Pulmonary artery endothelial cell (primary cell): ENCODE measurements around the gene WRAP73. TPM values are rescaled to one million over a fixed set of nuclear protein-coding genes. Genes with fewer than 3 reads are reported as not detected.
"Not testable (repeated sequence)": the region's sequence is repeated elsewhere in the genome, so short reads cannot be mapped to it uniquely, and the experiment has no call there.

Experiments
- DNase-seq: peaks from one replicate; pipeline ENCODE4 v3.0.0-alpha.2; 2011; ENCODE audit warnings: low read depth, low spot score
- total RNA-seq: library from RNA; depleted of rRNA; stranded (reverse); fragments of >200 nt; gene quantifications from 2 replicates; pipeline ENCODE4 v1.2.3, GENCODE V29; 2014

Gene WRAP73
- total RNA-seq, 1 donor from 2014 or later: 25.5 TPM

GRCh38 chr1:3631320-3632260 is 18.3 kb downstream of the WRAP73 start:
- DNase-seq: no peak

GRCh38 chr1:3630914-3631313 is 19.0 kb downstream of the WRAP73 start:
- no peak for DNase-seq

GRCh38 chr1:3630161-3630611 is 19.7 kb downstream of the WRAP73 start:
- DNase-seq: no peak

- no peak for DNase-seq
Observed at GRCh38 chr1:3629561-3630160, 20.2 kb downstream of the WRAP73 start.

- no peak for DNase-seq
Observed at GRCh38 chr1:3628445-3628844, 21.5 kb downstream of the WRAP73 start.

- DNase-seq: no peak
Observed at GRCh38 chr1:3627515-3628253, 22.2 kb downstream of the WRAP73 start.

- DNase-seq: no peak
Observed at GRCh38 chr1:3626025-3626424, 23.9 kb downstream of the WRAP73 start.

GRCh38 chr1:3625151-3625907 is 24.6 kb downstream of the WRAP73 start:
- DNase-seq: no peak

GRCh38 chr1:3624200-3625136 is 25.4 kb downstream of the WRAP73 start, which contains the start of gene TPRG1L:
TSS of gene TPRG1L (plus strand) at chr1:3625015. CDS start at chr1:3625073, 58 bp downstream.
- peak; percentile 83 for DNase-seq

GRCh38 chr1:3623441-3624199 is 26.3 kb downstream of the WRAP73 start:
- no peak for DNase-seq

- not testable (repeated sequence) for DNase-seq
Observed at GRCh38 chr1:3622102-3622501, 27.8 kb downstream of the WRAP73 start.

- DNase-seq: not testable (repeated sequence)
Observed at GRCh38 chr1:3621151-3621671, 28.7 kb downstream of the WRAP73 start.

GRCh38 chr1:3620708-3621107 is 29.2 kb downstream of the WRAP73 start:
- DNase-seq: no peak

GRCh38 chr1:3618881-3619671 is 30.8 kb downstream of the WRAP73 start:
- peak; percentile 49 for DNase-seq

- no peak for DNase-seq
Observed at GRCh38 chr1:3618531-3618880, 31.4 kb downstream of the WRAP73 start.

GRCh38 chr1:3617806-3618345 is 32.0 kb downstream of the WRAP73 start:
- DNase-seq: no peak

GRCh38 chr1:3616861-3617260 is 33.0 kb downstream of the WRAP73 start:
- DNase-seq: no peak
